ENCODE data around the gene SYT3.
A peak's percentile ranks its signal among the peaks of the same experiment; 100 is the strongest.
"Not testable (repeated sequence)": the region's sequence is repeated elsewhere in the genome, so short reads cannot be mapped to it uniquely, and the experiment has no call there.

The SYT3 gene

GRCh38 chr19:50607874-50608785 lies 31.6 kb downstream of the SYT3 start (continued):
- peak; percentile 22; the same call in 1 of the 2 replicates for TF ChIP-seq PRDM4 (tag by site-specific recombination; IDR thresholded peaks at IDR 0.05)
- TF ChIP-seq ZNF701 (tag by site-specific recombination; IDR thresholded peaks at IDR 0.05): no peak
- no peak for TF ChIP-seq KLF10 (tag by site-specific recombination; IDR thresholded peaks at IDR 0.05)
- TF ChIP-seq ZNF677 (tag by site-specific recombination; IDR thresholded peaks at IDR 0.05): no peak
- no peak for TF ChIP-seq MYNN (tag by site-specific recombination; IDR thresholded peaks at IDR 0.05; ENCODE audit: borderline replicate concordance)
- TF ChIP-seq HOXA7 (CRISPR knock-in tag; IDR thresholded peaks at IDR 0.05; ENCODE audit: borderline replicate concordance): no peak
- no peak for TF ChIP-seq ZNF664 (tag by site-specific recombination; IDR thresholded peaks at IDR 0.05)
- no peak for TF ChIP-seq ZNF184 (tag by site-specific recombination; IDR thresholded peaks at IDR 0.05)
- 0 out of 2 replicates have a peak, but pooled peaks have one; percentile 21 for TF ChIP-seq ZSCAN18 (tag by site-specific recombination; IDR thresholded peaks at IDR 0.05)
- TF ChIP-seq ZNF121 (tag by site-specific recombination; IDR thresholded peaks at IDR 0.05): no peak

- ChIA-PET POLR2A (interaction anchor here (0.6 to 1.0 kb wide), 4 partner anchors 17 to 223 kb away, joined by 4 to 7 read pairs (median 5); partner anchors contain the start of genes JOSD2 and POLD1), CTCF (interaction anchor here (0.6 to 2.5 kb wide), 31 partner anchors 8 to 317 kb away, joined by 3 to 16 read pairs (median 4); no protein-coding TSS in a partner anchor)
- Histone ChIP-seq H3K4me1 (ENCODE audit: control insufficient read depth, insufficient read depth, low read length) (no peaks in the 10 kb centered on the region), H3K36me3 (ENCODE audit: control insufficient read depth in 2 of 2, insufficient read depth in 1 of 2, low read length in 2 of 2) (no peaks in the 10 kb centered on the region), H3K9me3 (ENCODE audit: control insufficient read depth, insufficient read depth, low read depth, low read length) (no peaks in the 10 kb centered on the region), H3K4me3 (ENCODE audit: low read depth, low read length) (no peak overlapping the region), H3K27ac (ENCODE audit: extremely low read depth, low read depth, low read length) (no peak overlapping the region)
- TF ChIP-seq ZNF202 (tag by site-specific recombination; IDR thresholded peaks at IDR 0.05; ENCODE audit: borderline replicate concordance): 0 out of 2 replicates have a peak, but pooled peaks have one; percentile 50
- 0 out of 2 replicates have a peak, but pooled peaks have one; percentile 22 for TF ChIP-seq YY2 (tag by site-specific recombination; IDR thresholded peaks at IDR 0.05)
- no peak for TF ChIP-seq ZNF223 (tag by site-specific recombination; IDR thresholded peaks at IDR 0.05)
Observed at GRCh38 chr19:50607388-50607787, 32.3 kb downstream of the SYT3 start.

GRCh38 chr19:50606059-50606836 lies 33.4 kb downstream of the SYT3 start:
- CTCF ChIA-PET: interaction anchor here (0.9 to 1.9 kb wide), 3 partner anchors 10 to 257 kb away, joined by 5 to 11 read pairs (median 5); no protein-coding TSS in a partner anchor
- POLR2A ChIA-PET: not testable (repeated sequence)

GRCh38 chr19:50604264-50605073 lies 35.2 kb downstream of the SYT3 start:
- H3K4me3 ChIP-seq (ENCODE audit: low read depth, low read length); H3K27ac ChIP-seq (ENCODE audit: extremely low read depth, low read depth, low read length); H3K36me3 ChIP-seq (ENCODE audit: control insufficient read depth in 2 of 2, insufficient read depth in 1 of 2, low read length in 2 of 2); CTCF ChIA-PET; H3K4me1 ChIP-seq (ENCODE audit: control insufficient read depth, insufficient read depth, low read length); POLR2A ChIA-PET; H3K9me3 ChIP-seq (ENCODE audit: control insufficient read depth, insufficient read depth, low read depth, low read length): not testable (repeated sequence)

More at GRCh38 chr19:50606059-50606836, 33.4 kb downstream of the SYT3 start:
- not testable (repeated sequence) for H3K4me1 ChIP-seq (ENCODE audit: control insufficient read depth, insufficient read depth, low read length); H3K4me3 ChIP-seq (ENCODE audit: low read depth, low read length); H3K9me3 ChIP-seq (ENCODE audit: control insufficient read depth, insufficient read depth, low read depth, low read length); H3K36me3 ChIP-seq (ENCODE audit: control insufficient read depth in 2 of 2, insufficient read depth in 1 of 2, low read length in 2 of 2); H3K27ac ChIP-seq (ENCODE audit: extremely low read depth, low read depth, low read length)

All from HEK293 (cell line).